Right lung (tissue), 5 donors: ENCODE measurements around the gene YWHAH. TPM values are rescaled to one million over a fixed set of nuclear protein-coding genes. Genes with fewer than 3 reads are reported as not detected.
"Not testable (repeated sequence)": the region's sequence is repeated elsewhere in the genome, so short reads cannot be mapped to it uniquely, and the experiment has no call there.

Experiments used
- DNase-seq, 2 donors: peaks; one replicate each; pipeline ENCODE4 v3.0.0-alpha.2; 2013
- polyA plus RNA-seq, 5 donors: library from polyadenylated mRNA; unstranded; fragments of 120-200 nt; gene quantifications; one replicate each; pipeline versions ENCODE4 v1.2.1 to v1.2.3, GENCODE V29; 2013; ENCODE audit warnings: inconsistent platforms in 1 of 5, low replicate concordance in 1 of 5; ENCODE audit not compliant: insufficient read length in 5 of 5, insufficient read depth in 1 of 5

YWHAH gene
- polyA plus RNA-seq, 5 donors: 89.4 to 125 (median 114) TPM

GRCh38 chr22:31977141-31977841, 33.0 kb downstream of the YWHAH start:
- peak; percentile 39 to 54 for DNase-seq

DNA sequence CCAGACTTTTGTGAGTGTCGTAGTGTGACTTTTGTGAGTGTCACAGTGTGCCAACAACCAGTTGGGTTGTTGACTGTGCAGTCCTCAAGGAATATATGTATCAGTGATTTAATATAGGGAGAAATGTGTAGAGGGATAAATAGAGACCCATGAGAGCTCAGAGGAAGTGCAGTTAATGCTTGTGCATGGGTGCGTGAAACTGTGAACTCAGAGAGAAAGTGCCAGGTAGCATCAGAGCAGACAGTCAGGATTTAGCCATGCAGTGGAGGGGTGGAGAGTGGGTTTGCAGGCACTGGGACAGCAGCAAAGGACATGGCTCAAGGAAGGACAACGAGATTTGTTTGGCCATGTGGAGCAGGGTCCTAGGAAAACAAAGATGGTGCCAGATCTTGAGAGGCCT, 33.6 kb downstream of the YWHAH start:
- no peak for DNase-seq

GRCh38 chr22:31980628-31981027, 36.3 kb downstream of the YWHAH start:
- no peak for DNase-seq

DNA sequence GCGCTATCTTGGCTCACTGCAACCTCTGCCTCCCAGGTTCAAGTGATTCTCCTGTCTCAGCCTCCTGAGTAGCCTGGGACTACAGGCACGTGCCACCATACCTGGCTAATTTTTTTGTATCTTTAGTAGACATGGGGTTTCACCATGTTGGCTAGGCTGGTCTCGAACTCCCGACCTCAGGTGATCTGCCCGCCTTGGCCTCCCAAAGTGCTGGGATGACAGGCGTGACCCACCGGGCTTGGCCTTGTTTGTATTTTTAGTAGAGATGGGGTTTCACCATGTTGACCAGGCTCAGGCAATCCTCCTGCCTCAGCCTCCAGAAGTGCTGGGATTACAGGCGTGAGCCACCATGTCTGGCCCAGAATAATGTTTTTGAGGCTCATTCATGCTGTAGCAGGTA, 37.6 kb downstream of the YWHAH start:
- DNase-seq: not testable (repeated sequence)

GRCh38 chr22:31983911-31984656, 39.7 kb downstream of the YWHAH start:
- DNase-seq: no peak

DNA sequence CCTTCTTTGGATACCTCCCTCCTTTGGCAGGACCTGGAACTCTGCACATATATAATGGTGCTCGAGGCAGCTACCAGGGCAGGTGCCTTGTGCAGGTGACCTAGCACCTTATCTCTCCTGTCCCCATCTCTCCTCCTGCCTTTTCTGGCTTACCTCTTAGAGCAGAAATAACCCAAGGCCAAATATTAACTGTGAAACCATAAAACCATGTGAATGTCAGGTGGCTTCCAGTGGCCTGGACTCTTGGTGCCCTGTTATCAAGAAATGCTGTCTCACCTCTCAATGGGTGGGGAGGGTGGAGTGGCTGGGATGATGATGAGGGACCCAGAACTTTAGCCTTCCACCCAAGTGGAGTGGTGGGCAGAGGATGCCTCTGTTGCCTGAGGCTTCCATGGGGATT, 42.9 kb downstream of the YWHAH start:
- DNase-seq: no peak

DNA sequence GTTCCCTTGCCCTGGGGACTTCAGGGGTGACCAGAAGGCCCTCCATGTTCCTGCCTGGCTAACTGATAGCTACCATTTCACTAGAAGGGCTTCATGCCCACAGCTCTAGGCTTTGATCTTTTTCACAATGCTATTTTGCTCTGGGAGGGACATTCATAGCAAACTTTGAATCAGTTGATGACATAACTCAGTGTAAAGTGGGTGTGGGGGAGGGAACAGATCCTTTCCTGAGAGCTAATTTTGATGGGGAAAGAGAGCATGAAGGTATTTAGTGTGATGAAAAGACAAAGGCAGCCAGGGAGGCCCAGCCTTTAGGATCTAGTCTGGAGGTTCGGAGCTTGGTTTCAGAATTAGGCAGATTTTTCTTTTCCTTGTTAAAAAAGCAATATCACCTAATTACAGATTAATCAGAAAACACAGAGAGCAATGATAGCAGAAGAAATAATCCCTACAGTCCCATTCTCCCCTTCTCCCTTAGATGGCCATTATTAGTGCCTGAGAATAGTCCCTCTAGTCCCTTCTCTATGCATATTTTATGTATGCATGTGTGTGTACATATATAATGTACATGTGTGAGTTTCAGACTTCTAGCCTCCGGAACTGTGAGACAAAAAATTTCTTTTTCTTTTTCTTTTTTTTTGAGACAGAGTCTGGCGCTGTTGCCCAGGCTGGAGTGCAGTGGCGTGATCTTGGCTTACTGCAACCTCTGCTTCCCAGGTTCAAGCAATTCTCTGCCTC, 46.9 kb downstream of the YWHAH start:
- DNase-seq: no peak

DNA sequence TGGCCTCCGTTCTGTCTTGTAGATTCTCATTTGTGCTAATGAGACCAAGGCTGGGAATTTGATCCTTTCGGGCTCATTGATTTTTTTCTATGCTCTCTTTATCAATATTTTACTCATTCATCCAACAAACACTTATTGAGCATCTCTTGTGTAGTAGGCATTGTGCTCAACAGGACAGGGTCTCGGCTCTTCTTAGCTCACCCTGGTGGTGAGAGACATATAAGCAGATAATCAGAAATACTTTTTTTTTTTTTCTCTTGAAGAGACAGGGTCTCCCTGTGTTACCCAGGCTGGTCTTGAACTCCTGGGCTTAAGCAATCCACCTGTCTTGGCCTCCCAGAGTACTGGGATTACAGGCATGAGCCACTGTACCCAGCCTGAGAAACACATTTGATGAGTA, 50.7 kb downstream of the YWHAH start:
- no peak for DNase-seq

DNA sequence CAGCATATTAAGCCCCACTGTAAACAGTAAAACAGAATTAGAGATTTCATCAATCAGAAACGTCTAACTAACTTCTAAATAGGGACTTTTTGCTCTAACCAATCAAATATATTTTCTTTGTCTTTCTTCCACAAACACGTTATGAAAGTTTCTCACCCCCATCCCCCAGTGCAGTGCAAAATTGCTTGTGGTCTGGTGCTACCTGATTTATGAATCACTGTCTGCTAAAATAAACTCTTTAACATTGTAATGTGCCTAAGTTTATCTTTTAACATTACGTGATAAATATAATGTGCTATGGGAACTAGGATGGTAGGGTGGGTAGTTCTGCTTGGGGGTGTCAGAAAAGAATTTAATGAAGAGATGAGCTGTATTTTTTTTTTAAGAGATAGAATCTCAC, 51.5 kb downstream of the YWHAH start:
- DNase-seq: no peak

DNA sequence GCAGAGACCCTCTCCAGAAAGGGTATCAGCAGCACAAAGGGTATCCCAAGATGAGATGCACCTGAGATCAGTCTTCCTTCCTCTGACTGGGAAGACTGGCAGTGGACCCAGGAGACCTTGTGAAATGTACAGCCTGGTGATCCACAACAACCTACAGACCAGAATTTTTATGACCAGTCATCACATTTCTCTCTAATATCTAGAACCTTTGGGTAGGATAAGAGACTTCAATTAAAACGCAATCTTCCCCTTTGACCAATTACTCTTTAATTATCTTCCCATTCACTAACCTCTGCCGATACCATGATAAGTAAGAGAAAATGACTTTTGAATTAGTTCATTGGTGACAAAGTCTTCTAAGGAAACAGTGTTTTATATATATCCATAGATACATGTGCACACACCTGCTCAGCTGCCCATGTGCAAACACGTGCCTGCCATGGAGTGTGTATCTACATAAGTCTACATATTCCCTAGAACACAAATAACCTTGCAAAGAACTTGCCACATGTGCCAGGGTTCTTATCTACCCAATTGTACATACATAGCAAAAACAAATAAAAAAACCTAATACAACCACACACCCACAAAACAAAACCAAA, 54.5 kb downstream of the YWHAH start:
- DNase-seq: no peak

DNA sequence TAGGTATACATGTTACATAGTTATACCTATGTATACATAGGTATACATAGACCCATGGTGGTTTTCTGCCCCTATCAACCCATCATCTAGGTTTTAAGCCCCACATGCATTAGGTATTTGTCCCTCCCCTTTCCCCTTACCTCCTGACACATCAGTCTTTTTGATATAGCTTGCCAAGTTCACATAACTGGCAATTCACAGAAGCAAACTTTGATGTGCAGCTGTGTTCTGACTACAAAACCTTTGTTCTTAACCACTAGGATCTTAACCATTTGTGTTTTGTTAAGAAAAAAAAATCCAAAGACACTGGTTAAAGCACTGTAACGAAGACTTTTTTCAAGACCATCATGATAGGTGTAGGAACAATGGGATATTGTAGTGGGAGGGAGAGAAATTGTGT, 55.8 kb downstream of the YWHAH start:
- DNase-seq: no peak

GRCh38 chr22:32005453-32005852, 61.1 kb downstream of the YWHAH start:
- DNase-seq: no peak

Other genes starting within 250 kb of the YWHAH start
- 10 to 100 TPM; 23.3 to 31.5 (median 27.0) TPM for gene PRR14L, start 194.4 kb upstream of the YWHAH start, polyA plus RNA-seq
- gene DEPDC5, start 190.5 kb upstream of the YWHAH start, polyA plus RNA-seq: 10 to 100 TPM; 12.2 to 19.4 (median 15.1) TPM
- under 1 TPM; 0.26 to 0.44 (median 0.37) TPM for gene SLC5A1, start 98.7 kb downstream of the YWHAH start, polyA plus RNA-seq
- gene C22orf42, start 214.8 kb downstream of the YWHAH start, polyA plus RNA-seq: under 1 TPM in 1 of 5 donors, not detected in 4; 0.39 TPM